ENCODE results near the gene APC.

Gene APC

DNA sequence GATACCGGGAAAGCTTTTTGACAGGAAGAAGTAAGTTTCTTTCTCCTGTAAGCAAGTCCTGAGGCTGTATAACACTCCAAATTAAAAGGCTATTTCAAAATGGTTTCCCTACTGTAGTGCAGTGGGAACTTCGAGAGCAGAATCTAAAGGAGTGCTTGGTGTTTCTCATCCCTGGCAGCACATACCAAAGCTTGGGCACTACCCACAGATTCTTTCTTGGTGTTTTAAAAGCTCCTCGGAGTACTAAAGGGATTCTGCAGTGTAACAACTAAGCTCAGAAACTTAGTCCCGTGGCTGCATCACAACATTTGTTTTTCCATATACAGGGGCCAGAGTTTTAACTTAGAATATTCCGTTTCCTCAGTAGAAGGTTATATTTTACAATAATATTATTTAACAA, 5.6 kb upstream of the APC start:
- no peak for DNase-seq (ENCODE audit: low read depth)
- H3K4me3 ChIP-seq (replicated peaks; ENCODE audit: low read depth, low read length): no peak overlapping the region
- TF ChIP-seq, protein P1, sequence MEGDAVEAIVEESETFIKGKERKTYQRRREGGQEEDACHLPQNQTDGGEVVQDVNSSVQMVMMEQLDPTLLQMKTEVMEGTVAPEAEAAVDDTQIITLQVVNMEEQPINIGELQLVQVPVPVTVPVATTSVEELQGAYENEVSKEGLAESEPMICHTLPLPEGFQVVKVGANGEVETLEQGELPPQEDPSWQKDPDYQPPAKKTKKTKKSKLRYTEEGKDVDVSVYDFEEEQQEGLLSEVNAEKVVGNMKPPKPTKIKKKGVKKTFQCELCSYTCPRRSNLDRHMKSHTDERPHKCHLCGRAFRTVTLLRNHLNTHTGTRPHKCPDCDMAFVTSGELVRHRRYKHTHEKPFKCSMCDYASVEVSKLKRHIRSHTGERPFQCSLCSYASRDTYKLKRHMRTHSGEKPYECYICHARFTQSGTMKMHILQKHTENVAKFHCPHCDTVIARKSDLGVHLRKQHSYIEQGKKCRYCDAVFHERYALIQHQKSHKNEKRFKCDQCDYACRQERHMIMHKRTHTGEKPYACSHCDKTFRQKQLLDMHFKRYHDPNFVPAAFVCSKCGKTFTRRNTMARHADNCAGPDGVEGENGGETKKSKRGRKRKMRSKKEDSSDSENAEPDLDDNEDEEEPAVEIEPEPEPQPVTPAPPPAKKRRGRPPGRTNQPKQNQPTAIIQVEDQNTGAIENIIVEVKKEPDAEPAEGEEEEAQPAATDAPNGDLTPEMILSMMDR (IDR thresholded peaks at IDR 0.05; ENCODE audit: low read length, missing control alignments): no peak

DNA sequence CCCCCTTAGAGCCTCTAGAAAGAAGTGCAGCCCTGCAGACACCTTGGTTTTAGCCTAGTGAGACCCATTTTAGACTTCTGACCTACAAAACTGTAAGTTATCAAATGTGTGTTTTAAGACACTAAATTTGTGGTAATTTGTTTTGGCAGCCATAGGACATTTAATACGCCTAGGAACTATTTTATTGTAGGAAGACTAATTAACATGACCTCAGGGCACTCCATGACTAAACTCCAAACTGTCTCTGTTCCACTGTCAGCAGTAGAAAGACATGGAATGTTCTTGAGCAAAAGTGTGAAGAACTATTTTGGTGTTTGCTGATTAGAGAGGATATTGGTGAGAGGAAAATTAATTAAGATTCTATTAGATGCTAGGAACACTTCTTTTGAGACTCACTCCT, 4.1 kb upstream of the APC start:
- no peak overlapping the region for H3K4me3 ChIP-seq (replicated peaks; ENCODE audit: low read depth, low read length)
- TF ChIP-seq, protein P1 (IDR thresholded peaks at IDR 0.05; ENCODE audit: low read length, missing control alignments): no peak
- no peak for DNase-seq (ENCODE audit: low read depth)

DNA sequence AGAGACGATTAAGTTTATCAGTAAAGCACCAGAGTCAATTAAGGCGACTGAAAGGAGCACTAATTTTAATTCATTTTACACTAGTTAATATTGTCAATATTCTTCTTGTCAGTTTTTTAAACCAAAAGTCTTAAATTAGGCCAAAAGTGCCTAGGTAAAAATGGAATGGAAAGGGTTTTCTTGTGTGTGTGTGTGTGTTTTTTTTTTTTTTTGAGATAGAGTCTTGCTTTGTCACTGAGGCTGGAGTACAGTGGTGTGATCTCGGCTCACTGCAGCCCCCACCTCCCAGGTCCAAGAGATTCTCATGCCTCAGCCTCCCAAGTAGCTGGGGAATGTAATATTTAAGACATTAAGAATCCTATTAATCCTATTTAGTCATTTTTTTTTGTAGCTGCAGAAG, 3.1 kb upstream of the APC start:
- TF ChIP-seq, protein P1 (IDR thresholded peaks at IDR 0.05; ENCODE audit: low read length, missing control alignments): no peak
- no peak overlapping the region for H3K4me3 ChIP-seq (replicated peaks; ENCODE audit: low read depth, low read length)
- DNase-seq (ENCODE audit: low read depth): no peak

DNA sequence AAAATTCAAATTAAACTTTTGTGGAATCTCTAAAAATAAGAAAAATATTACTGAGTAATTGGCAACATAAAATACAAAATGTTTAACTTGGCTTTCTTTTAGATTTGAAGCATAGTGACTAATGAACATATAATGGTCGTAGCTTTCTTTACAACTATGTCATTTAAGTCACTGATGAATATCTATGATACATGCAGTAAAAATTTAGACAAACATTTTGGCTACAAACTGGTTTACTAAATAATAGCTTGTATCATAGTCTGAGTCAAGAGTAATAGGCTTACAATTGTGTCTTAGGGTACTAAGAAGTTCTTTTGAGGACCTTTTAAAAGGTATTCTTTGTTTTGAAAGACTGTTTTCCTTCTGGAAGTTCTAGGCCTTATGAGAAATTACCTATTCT, 2.0 kb upstream of the APC start:
- TF ChIP-seq, protein P1 (IDR thresholded peaks at IDR 0.05; ENCODE audit: low read length, missing control alignments): no peak
- peak; percentile 50 for DNase-seq (ENCODE audit: low read depth)
- H3K4me3 ChIP-seq (replicated peaks; ENCODE audit: low read depth, low read length): no peak overlapping the region

DNA sequence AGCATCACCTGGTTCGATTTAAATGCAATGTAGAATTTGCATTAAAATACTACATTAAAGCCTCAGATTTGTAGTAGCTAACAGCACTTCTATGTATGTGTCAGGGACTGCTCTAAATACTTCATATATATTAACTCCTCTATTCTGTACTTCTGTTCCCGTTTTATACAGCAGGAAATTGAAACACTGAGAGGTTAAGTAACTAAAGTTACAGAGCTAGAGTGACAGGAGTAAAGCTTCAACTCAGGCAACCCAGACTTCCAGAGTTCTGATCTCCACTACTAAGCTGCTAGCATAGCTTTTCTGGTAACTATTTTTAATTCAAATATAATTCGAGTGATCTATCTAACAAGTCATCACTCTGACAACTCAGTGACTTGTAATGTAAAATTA, 619 bp upstream of the APC start:
- peak overlapping the region; percentile 85 for H3K4me3 ChIP-seq (replicated peaks; ENCODE audit: low read depth, low read length)
- no peak for DNase-seq (ENCODE audit: low read depth)
- TF ChIP-seq, protein P1 (IDR thresholded peaks at IDR 0.05; ENCODE audit: low read length, missing control alignments): no peak

DNA sequence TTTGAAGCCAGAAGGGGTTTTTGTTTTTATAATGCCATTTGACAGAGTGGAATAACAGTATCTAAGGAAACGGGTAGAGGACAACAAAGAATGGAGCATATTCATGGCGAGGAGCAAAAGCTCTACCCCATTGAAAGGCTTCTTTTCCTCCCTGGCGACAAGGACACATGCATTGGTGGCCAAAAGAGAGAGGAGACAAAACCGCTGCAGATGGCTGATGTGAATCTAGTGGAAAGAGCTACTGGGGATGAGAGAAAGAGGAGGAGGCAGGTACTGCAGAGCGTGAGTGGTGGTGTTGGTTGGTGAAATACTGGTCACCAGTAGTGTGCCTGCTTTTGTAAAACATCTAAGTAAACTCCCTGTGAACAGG, 491 bp downstream of the APC start:
- DNase-seq (ENCODE audit: low read depth): no peak
- TF ChIP-seq, protein P1 (IDR thresholded peaks at IDR 0.05; ENCODE audit: low read length, missing control alignments): no peak
- peak overlapping the region; percentile 85 for H3K4me3 ChIP-seq (replicated peaks; ENCODE audit: low read depth, low read length)

DNA sequence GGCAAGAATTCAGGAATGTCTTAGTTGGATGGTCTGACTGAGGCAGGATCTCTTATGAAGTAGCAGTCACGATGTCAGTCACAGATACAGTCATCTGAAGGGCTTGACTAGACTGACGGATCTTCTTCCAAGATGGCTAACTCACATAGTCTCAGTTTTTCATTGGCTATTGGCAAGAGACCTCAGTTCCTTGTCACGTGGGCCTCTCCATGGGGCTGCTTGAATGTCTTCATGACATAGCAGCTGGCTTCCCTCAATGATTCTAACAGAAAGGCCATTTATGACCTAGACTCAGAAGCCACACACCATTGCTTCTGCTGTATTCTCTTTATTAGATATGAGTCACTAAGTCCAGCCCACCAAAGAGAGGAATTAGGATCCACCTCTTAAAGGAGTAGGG, 4.7 kb downstream of the APC start:
- peak; percentile 17 for DNase-seq (ENCODE audit: low read depth)
- no peak overlapping the region for H3K4me3 ChIP-seq (replicated peaks; ENCODE audit: low read depth, low read length)
- TF ChIP-seq, protein P1 (IDR thresholded peaks at IDR 0.05; ENCODE audit: low read length, missing control alignments): no peak
